ENCODE measurements around the gene RUNX1. TPM values are rescaled to one million over a fixed set of nuclear protein-coding genes. Genes with fewer than 3 reads are reported as not detected.
A peak's percentile ranks its signal among the peaks of the same experiment; 100 is the strongest.

The RUNX1 gene
- total RNA-seq, 4 donors from 2014 or later, result 2.9 to 18.7 (median 7.7) TPM

DNA sequence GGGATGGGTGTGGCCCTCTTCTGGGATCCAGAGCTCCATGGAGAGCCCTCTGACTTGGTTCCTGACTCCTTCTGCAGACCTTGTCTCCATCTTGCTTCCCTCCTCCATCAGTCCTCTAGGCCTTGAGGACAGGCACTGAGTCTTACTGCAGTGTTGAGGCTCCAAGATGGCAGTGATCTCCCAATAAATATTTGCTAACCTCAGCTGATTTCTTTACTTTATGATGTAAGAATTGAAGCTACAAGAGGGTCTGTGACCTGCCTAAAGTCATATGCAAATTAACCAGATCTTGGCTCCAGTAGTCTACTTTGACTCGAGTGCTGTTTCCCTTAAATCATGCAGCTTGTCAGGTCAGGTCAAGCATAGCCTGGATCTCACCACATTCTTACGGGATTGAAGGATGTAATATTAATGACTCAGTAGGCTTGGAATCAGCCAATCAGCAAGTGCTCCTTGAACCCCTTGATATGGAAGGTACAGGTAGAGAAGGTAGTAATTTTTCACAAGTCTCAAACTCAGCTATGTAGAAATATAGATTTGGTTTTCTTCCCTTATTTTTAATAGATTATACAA lies 287.3 kb downstream of the RUNX1 start:
- Histone ChIP-seq H3K36me3 (no peaks in the 10 kb centered on the region), H3K4me3 (replicated peaks in 1 of 3) (no peak overlapping the region), H3K4me1 (no peaks in the 10 kb centered on the region), H3K27ac (no peak overlapping the region), H3K9me3 (no peaks in the 10 kb centered on the region), H3K27me3 (no peaks in the 10 kb centered on the region)
- intact Hi-C loops (cut with DNase I), result no loop called here
- 74 to 85% methylated on average over 2 of the region's 2 CpGs for WGBS, 2 donors
- no peak for DNase-seq
- TF ChIP-seq POLR2A (IDR thresholded peaks at IDR 0.05) (no peak), CTCF (IDR thresholded peaks at IDR 0.05) (no peak)

DNA sequence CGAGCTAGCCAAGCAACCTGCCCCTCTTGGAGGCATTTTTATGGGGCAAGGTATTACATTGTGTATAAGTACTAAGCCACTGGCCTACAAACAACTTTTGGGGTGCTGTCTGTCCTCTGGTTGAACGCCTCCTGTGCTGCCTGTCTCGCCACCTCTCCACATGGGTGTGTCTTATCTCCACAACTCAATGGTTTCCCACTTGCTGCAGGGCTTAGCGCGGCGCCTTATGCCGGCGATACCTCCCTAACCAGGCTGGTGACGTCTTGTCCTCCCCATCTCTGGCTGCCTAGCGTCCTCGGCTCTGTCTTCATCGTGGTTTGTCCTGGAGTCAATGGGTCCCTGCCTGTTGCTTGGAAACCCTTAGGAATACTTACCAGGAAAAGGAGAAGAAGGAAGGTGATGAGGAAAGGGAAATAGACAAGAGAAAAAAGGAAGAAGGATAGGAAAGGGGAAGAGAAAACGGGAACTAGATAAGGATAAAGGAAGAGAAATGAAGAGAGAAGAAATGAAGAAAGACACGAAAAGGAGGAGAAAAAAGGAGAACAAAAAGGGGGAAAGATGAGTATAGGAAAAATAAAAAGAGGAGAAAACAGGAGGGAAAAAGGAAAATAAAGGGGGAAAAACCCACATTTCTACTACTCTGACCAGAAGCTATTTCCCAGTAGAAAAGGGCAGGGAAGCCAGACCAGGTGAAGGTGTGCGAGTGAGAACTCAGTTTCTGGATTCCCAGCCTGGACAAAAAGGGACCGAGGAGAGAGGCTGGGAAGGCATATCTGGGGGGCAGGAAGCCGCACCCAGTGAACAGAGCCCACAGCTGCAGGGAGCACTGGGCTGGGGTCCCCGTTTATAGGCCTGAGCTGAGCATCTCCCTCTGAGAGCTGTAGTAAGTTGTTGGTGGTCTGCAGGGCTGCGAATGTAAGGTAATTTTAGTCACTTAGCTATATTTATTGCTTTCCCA lies 294.1 kb downstream of the RUNX1 start:
- H3K27ac ChIP-seq, result no peak overlapping the region
- H3K27me3 ChIP-seq, result no peaks in the 10 kb centered on the region
- H3K4me1 ChIP-seq, result no peaks in the 10 kb centered on the region
- H3K9me3 ChIP-seq, result no peaks in the 10 kb centered on the region
- TF ChIP-seq POLR2A (IDR thresholded peaks at IDR 0.05) (no peak), CTCF (IDR thresholded peaks at IDR 0.05) (no peak)
- intact Hi-C loops (cut with DNase I), result no loop called here
- 87 to 90% methylated on average over 19 of the region's 19 CpGs for WGBS, 2 donors
- no peaks in the 10 kb centered on the region for H3K36me3 ChIP-seq
- no peak overlapping the region for H3K4me3 ChIP-seq (replicated peaks in 1 of 3)
- DNase-seq, result no peak

DNA sequence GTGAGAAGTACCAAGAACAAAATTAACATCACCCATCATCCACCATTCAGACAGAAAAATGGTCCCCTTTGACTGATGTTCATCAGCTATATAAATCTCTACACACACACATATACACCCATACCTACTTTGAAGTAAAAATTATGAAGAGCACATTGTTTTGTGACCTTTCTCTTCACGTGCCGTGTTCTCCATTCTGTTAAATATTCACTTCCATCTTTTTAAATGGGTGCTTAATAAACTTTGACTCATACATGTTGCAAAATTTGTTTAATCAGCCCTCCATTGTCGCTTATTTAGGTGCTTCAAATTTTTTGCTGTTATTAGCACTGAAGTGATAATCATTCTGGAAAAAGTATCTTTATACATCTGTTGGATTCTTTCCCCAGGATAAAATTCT lies 300.2 kb downstream of the RUNX1 start:
- Histone ChIP-seq H3K4me1 (peaks cover 0 to 15% of the 10 kb centered on the region in 2 donors), H3K4me3 (replicated peaks in 1 of 3) (no peak overlapping the region), H3K27ac (no peak overlapping the region), H3K27me3 (no peaks in the 10 kb centered on the region), H3K36me3 (no peaks in the 10 kb centered on the region), H3K9me3 (no peaks in the 10 kb centered on the region)
- DNase-seq, result no peak
- intact Hi-C loops (cut with DNase I), result loop anchor here (10.0 kb wide), 3 partner anchors 136 to 1086 kb away; no protein-coding TSS in a partner anchor
- no peak for TF ChIP-seq CTCF (IDR thresholded peaks at IDR 0.05)
- 87 to 89% methylated on average over 3 of the region's 3 CpGs for WGBS, 2 donors

DNA sequence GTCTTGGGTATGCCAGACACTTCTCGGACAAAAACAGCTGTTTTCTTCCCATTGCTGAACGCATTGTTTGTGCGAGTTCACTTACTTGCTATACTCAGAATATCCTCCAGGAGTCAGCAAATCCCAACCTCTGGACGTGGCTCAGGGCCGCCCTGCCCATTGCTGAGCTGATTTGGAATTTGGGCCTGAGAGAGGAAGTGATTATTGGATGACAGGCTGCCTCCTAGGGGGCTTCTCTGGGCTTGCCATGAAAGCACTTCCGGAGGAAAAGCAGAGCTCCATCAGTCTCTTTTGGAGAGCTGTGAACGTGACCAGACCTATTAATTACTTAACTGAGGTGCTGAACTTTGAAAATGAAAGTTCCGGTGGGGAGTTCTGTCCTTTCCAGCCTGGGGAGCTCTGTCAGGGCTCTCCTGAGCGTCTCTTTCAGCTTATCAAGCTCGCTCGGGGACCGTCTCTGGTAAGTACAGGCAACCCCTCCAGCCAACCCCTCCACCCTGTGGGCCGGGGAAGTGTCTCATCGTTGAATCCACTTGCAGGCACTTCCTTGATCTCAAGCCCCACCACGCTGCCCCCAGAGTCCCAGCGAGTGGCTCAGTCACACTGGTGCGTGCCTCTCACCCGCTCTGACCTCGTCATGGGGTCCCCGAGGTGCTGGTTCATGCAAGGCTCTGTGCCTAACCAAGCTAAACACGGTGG lies 303.4 kb downstream of the RUNX1 start:
- no peak overlapping the region for H3K27ac ChIP-seq
- intact Hi-C loops (cut with DNase I), result loop anchor here (10.0 kb wide), 3 partner anchors 139 to 1089 kb away; no protein-coding TSS in a partner anchor
- 41 to 49% methylated on average over 21 of the region's 21 CpGs for WGBS, 2 donors
- DNase-seq, result peak; percentile 50 to 55
- no peaks in the 10 kb centered on the region for H3K27me3 ChIP-seq
- no peaks in the 10 kb centered on the region for H3K9me3 ChIP-seq
- peaks cover 0 to 20% of the 10 kb centered on the region in 2 donors for H3K4me1 ChIP-seq
- H3K36me3 ChIP-seq, result no peaks in the 10 kb centered on the region
- TF ChIP-seq CTCF (IDR thresholded peaks at IDR 0.05) (peak; percentile 43 to 92 (median 90)), POLR2A (IDR thresholded peaks at IDR 0.05) (no peak)
- H3K4me3 ChIP-seq (replicated peaks in 1 of 3), result no peak overlapping the region
